ENCODE data around the gene SLC16A13. TPM values are rescaled to one million over a fixed set of nuclear protein-coding genes. Genes with fewer than 3 reads are reported as not detected.
A peak's percentile ranks its signal among the peaks of the same experiment; 100 is the strongest.

The SLC16A13 gene
- total RNA-seq, 1 experiment from 2014 or later, result 40.6 TPM

DNA sequence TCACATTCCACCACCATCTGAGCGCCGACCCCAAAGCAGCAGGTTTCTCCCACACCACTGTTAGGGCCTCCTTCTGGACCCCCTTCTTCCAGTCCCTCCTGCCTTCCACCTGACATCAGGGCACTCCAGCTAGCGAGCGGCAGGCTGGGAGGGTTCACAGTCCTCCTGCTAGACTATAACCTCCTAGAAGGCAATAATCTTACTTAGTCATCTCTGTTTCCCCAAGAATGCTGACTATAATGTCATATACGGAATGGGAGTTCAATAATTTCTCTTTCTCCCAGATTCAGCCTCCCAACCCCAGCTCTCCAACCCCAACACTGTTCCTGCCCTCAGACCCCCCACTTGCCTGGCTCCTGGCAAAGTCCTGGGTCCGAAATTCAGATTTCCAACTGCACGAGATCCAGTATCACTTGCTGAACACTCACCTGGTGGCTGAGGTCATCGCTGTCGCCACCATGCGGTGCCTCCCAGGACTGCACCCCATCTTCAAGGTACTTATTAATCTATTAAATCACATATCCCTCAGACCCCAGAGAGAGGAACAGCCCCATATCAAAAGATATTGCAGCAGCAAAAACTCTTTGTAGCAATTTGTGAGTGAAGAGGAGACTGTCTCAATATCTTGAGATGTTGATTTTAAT, 34.4 kb upstream of the SLC16A13 start:
- H3F3A ChIP-seq (ENCODE audit: insufficient read depth, low read depth), result peaks cover 17% of the 10 kb centered on the region
- ChIA-PET CTCF (interaction anchor here (0.6 kb wide), 1 partner anchor 134 kb away, joined by 12 read pairs; no protein-coding TSS in a partner anchor), POLR2A (ENCODE audit: unreplicated experiment) (no interaction called here)
- intact Hi-C loops (cut with micrococcal nuclease; ENCODE audit: unreplicated experiment), result no loop called here
- no TSS peak for BruUV-seq (replicated peaks)
- H3K36me3 ChIP-seq (ENCODE audit: low read depth), result peaks cover 29% of the 10 kb centered on the region
- no peak overlapping the region for H3K27ac ChIP-seq
- peaks cover 18% of the 10 kb centered on the region for H4K20me1 ChIP-seq (ENCODE audit: insufficient read depth)
- no peak for TF ChIP-seq EZH2 (IDR thresholded peaks at IDR 0.05; ENCODE audit: low read depth)
- TF ChIP-seq, protein P1, sequence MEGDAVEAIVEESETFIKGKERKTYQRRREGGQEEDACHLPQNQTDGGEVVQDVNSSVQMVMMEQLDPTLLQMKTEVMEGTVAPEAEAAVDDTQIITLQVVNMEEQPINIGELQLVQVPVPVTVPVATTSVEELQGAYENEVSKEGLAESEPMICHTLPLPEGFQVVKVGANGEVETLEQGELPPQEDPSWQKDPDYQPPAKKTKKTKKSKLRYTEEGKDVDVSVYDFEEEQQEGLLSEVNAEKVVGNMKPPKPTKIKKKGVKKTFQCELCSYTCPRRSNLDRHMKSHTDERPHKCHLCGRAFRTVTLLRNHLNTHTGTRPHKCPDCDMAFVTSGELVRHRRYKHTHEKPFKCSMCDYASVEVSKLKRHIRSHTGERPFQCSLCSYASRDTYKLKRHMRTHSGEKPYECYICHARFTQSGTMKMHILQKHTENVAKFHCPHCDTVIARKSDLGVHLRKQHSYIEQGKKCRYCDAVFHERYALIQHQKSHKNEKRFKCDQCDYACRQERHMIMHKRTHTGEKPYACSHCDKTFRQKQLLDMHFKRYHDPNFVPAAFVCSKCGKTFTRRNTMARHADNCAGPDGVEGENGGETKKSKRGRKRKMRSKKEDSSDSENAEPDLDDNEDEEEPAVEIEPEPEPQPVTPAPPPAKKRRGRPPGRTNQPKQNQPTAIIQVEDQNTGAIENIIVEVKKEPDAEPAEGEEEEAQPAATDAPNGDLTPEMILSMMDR (conservative IDR thresholded peaks at IDR 0.05), result peak; percentile 70
- H3K9me3 ChIP-seq (ENCODE audit: insufficient read depth, low read depth), result no peaks in the 10 kb centered on the region
- H2AFZ ChIP-seq, result no peak overlapping the region
- H3K4me2 ChIP-seq, result no peak overlapping the region
- peak in 1 of 2 experiments; percentile 47 for DNase-seq
- H3K27me3 ChIP-seq (ENCODE audit: insufficient read depth, low read depth), result no peaks in the 10 kb centered on the region
- no peaks in the 10 kb centered on the region for H3K4me1 ChIP-seq (replicated peaks; ENCODE audit: insufficient read depth)
- no peaks in the 10 kb centered on the region for H3K9me2 ChIP-seq (ENCODE audit: insufficient read depth)
- peaks cover 10% of the 10 kb centered on the region for H3K79me2 ChIP-seq (ENCODE audit: low read depth)
- no peak overlapping the region for H3K4me3 ChIP-seq

DNA sequence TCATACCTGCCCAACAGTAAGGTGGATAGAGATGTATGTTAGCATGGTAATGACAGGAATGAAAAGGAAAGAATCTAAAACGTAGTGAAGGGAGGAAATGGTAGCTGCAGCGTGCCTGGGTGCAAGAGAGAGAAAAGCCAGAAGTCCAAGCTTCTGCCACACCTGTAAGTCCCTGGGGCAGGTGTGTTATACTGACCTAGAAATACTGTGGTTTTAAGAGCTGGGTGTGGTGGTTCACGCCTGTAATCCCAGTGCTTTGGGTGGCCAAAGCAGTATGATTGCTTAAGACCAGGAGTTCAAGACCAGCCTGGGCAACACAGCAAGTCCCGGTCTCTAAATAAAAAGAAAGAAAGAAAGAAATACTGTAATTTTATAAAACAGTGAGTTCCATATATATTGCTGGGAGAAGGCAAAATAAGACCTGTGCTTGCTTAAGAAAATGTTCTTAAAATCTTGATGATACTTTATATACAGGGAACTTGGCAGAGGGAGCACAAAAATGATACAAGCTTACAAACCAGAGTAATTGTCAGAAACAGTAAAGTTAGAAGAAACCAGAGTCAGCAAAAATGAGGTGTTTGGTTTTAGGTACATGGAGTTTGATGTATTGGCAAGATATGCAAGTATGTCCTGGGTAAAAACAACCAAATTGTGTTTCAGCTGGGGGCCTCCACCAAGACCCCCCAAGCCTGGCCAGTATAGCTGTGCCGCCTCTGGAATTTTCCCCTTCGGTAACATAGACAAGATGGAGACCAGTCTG, 33.3 kb upstream of the SLC16A13 start:
- H3K79me2 ChIP-seq (ENCODE audit: low read depth), result peaks cover 15% of the 10 kb centered on the region
- peaks cover 29% of the 10 kb centered on the region for H3K36me3 ChIP-seq (ENCODE audit: low read depth)
- H3K27ac ChIP-seq, result no peak overlapping the region
- POLR2A ChIA-PET (ENCODE audit: unreplicated experiment), result no interaction called here
- no peaks in the 10 kb centered on the region for H3K9me3 ChIP-seq (ENCODE audit: insufficient read depth, low read depth)
- no peaks in the 10 kb centered on the region for H3K9me2 ChIP-seq (ENCODE audit: insufficient read depth)
- no peak for DNase-seq
- peaks cover 24% of the 10 kb centered on the region for H4K20me1 ChIP-seq (ENCODE audit: insufficient read depth)
- BruUV-seq (replicated peaks), result no TSS peak
- H3K4me1 ChIP-seq (replicated peaks; ENCODE audit: insufficient read depth), result no peaks in the 10 kb centered on the region
- no peaks in the 10 kb centered on the region for H3K27me3 ChIP-seq (ENCODE audit: insufficient read depth, low read depth)
- H3K4me3 ChIP-seq, result no peak overlapping the region
- H2AFZ ChIP-seq, result no peak overlapping the region
- no peak overlapping the region for H3K4me2 ChIP-seq
- TF ChIP-seq, protein P1 (conservative IDR thresholded peaks at IDR 0.05), result no peak
- TF ChIP-seq EZH2 (IDR thresholded peaks at IDR 0.05; ENCODE audit: low read depth), result no peak
- intact Hi-C loops (cut with micrococcal nuclease; ENCODE audit: unreplicated experiment), result no loop called here
- CTCF ChIA-PET, result interaction anchor here (0.6 kb wide), 1 partner anchor 48 kb away, joined by 4 read pairs; no protein-coding TSS in a partner anchor
- peaks cover 17% of the 10 kb centered on the region for H3F3A ChIP-seq (ENCODE audit: insufficient read depth, low read depth)

DNA sequence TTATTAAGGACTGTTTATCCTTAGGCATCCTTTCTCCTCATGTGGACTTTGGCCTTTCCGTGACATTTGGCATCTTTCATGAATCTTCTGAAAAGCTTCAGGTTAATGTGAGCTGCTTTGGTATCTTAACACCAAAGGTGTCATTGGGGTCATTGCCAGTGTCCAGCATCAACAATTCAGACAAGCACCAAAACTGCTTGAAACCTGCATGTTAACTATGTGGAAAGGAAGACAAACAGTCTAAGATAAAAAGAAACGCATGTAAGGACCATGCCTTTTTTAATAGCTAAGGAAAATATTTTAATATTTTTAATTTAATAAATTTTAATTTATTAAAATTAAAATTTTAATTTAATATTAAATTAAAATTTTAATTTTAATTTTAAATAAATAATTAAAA, 32.1 kb upstream of the SLC16A13 start:
- H2AFZ ChIP-seq, result no peak overlapping the region
- no peak overlapping the region for H3K4me2 ChIP-seq
- no peak for TF ChIP-seq EZH2 (IDR thresholded peaks at IDR 0.05; ENCODE audit: low read depth)
- TF ChIP-seq, protein P1 (conservative IDR thresholded peaks at IDR 0.05), result no peak
- no peak overlapping the region for H3K4me3 ChIP-seq
- H3K4me1 ChIP-seq (replicated peaks; ENCODE audit: insufficient read depth), result no peaks in the 10 kb centered on the region
- intact Hi-C loops (cut with micrococcal nuclease; ENCODE audit: unreplicated experiment), result loop anchor here (1.0 to 2.0 kb wide), 2 partner anchors 89 to 161 kb away; no protein-coding TSS in a partner anchor
- ChIA-PET POLR2A (ENCODE audit: unreplicated experiment) (no interaction called here), CTCF (interaction anchor here (0.5 to 2.0 kb wide), 7 partner anchors 90 to 338 kb away, joined by 3 to 12 read pairs (median 4); partner anchors contain the start of gene SLC13A5)
- no peaks in the 10 kb centered on the region for H3K9me3 ChIP-seq (ENCODE audit: insufficient read depth, low read depth)
- peaks cover 29% of the 10 kb centered on the region for H3K36me3 ChIP-seq (ENCODE audit: low read depth)
- H3K79me2 ChIP-seq (ENCODE audit: low read depth), result peaks cover 28% of the 10 kb centered on the region
- DNase-seq, result no peak
- peaks cover 24% of the 10 kb centered on the region for H3F3A ChIP-seq (ENCODE audit: insufficient read depth, low read depth)
- no peaks in the 10 kb centered on the region for H3K9me2 ChIP-seq (ENCODE audit: insufficient read depth)
- no peak overlapping the region for H3K27ac ChIP-seq
- H4K20me1 ChIP-seq (ENCODE audit: insufficient read depth), result peaks cover 28% of the 10 kb centered on the region
- BruUV-seq (replicated peaks), result no TSS peak
- H3K27me3 ChIP-seq (ENCODE audit: insufficient read depth, low read depth), result no peaks in the 10 kb centered on the region

Measured in PC-9 (cell line).